Tracheal epithelial cell (primary cell): ENCODE measurements around the gene HHIPL1. TPM values are rescaled to one million over a fixed set of nuclear protein-coding genes. Genes with fewer than 3 reads are reported as not detected.

Experiments used
- total RNA-seq: library from RNA; depleted of rRNA; stranded (reverse); fragments of >200 nt; gene quantifications from 2 replicates; pipeline ENCODE4 v1.2.1, GENCODE V29; 2014

The HHIPL1 gene
- 0.21 and 0.72 TPM in 2 replicates for total RNA-seq

GRCh38 chr14:99644723-99645544 is at the start of gene HHIPL1:
TSS of gene HHIPL1 (plus strand) at chr14:99645129. CDS start at chr14:99645208, 79 bp downstream.

GRCh38 chr14:99603471-99604277 is 41.3 kb upstream of the HHIPL1 start, which contains the start of gene CCDC85C:
TSS of gene CCDC85C (minus strand) at chr14:99604207. CDS start at chr14:99603959, 248 bp downstream.

GRCh38 chr14:99683619-99684409 is 38.9 kb downstream of the HHIPL1 start, which contains the start of gene CYP46A1:
TSS of gene CYP46A1 (plus strand) at chr14:99684298. CDS start at chr14:99684418, 120 bp downstream.

Other genes starting within 250 kb of the HHIPL1 start
- gene SETD3, start 164.3 kb upstream of the HHIPL1 start, total RNA-seq = 75.4 and 76.9 TPM in 2 replicates
- 17.1 and 25.3 TPM in 2 replicates for gene CCNK, start 163.7 kb upstream of the HHIPL1 start, total RNA-seq
- 23.4 and 42.8 TPM in 2 replicates for gene CCDC85C, start 40.9 kb upstream of the HHIPL1 start, total RNA-seq
- gene CYP46A1, start 39.2 kb downstream of the HHIPL1 start, total RNA-seq = not detected in 2 replicates
- 1.5 and 11.3 TPM in 2 replicates for gene EML1, start 148.3 kb downstream of the HHIPL1 start, total RNA-seq